ENCODE results near the gene UVRAG. TPM values are rescaled to one million over a fixed set of nuclear protein-coding genes. Genes with fewer than 3 reads are reported as not detected.

UVRAG gene
- total and polyA plus RNA-seq, 2 donors (not counting 1 experiment from before 2014, with no cell fraction given), result 37.7 to 94.1 TPM

- H3K4me2 ChIP-seq (replicated peaks; ENCODE audit: low read depth, low read length, poor library complexity, severe bottlenecking), result no peak overlapping the region
- no peak overlapping the region for H3K4me3 Mint-ChIP-seq
These were observed 30.5 kb upstream of the UVRAG start for GRCh38 chr11:75784506-75784905.

GRCh38 chr11:75785187-75785586 lies 29.8 kb upstream of the UVRAG start:
- WGBS (ENCODE audit: insufficient coverage), result 98% methylated on average over 4 of the region's 4 CpGs
- H3K27me3 ChIP-seq (replicated peaks in 1 of 4; ENCODE audit: control extremely low read depth in 1 of 4, control insufficient read depth in 3 of 4, insufficient read depth in 4 of 4, low read length in 3 of 4), result no peaks in the 10 kb centered on the region
- H3K9ac ChIP-seq (ENCODE audit: low read length), result no peak overlapping the region
- no peak overlapping the region for H3K27ac ChIP-seq (ENCODE audit: low read length in 2 of 2)
- no peaks in the 10 kb centered on the region for H3K79me2 ChIP-seq (ENCODE audit: control insufficient read depth, insufficient read depth, low read length)
- ChIA-PET POLR2A (interaction anchor here (0.6 kb wide), 1 partner anchor 33 kb away, joined by 3 read pairs; no protein-coding TSS in a partner anchor), CTCF (interaction anchor here (1.4 kb wide), 1 partner anchor 10 kb away, joined by 4 read pairs; no protein-coding TSS in a partner anchor)
- Mint-ChIP-seq H3K27me3 (no peaks in the 10 kb centered on the region), H3K27ac (no peak overlapping the region), H3K4me3 (no peak overlapping the region), H3K9me3 (ENCODE audit: insufficient read depth) (no peaks in the 10 kb centered on the region), H3K4me1 (peaks cover 7% of the 10 kb centered on the region)
- H3K4me3 ChIP-seq (ENCODE audit: control extremely low read depth in 1 of 5, extremely low read depth in 1 of 5, insufficient read depth in 1 of 5, low read depth in 2 of 5, low read length in 4 of 5), result no peak overlapping the region
- ATAC-seq (ENCODE audit: low read depth) (no peak), DNase-seq (no peak)
- H4K20me1 ChIP-seq (ENCODE audit: control insufficient read depth, insufficient read depth, low read length, poor library complexity, severe bottlenecking), result no peaks in the 10 kb centered on the region
- no peaks in the 10 kb centered on the region for H3K9me3 ChIP-seq (ENCODE audit: control extremely low read depth in 1 of 3, control insufficient read depth in 2 of 3, insufficient read depth in 1 of 3, low read length in 2 of 3)
- TF ChIP-seq EZH2 (IDR thresholded peaks at IDR 0.05; ENCODE audit: borderline replicate concordance, insufficient read depth, low read depth, low read length, poor library complexity, severe bottlenecking) (no peak), CTCF (IDR thresholded peaks at IDR 0.05) (no peak)
- no peak overlapping the region for H2AFZ ChIP-seq (ENCODE audit: insufficient read depth, low read depth, low read length, poor library complexity, severe bottlenecking)
- intact Hi-C loops (cut with micrococcal nuclease), result no loop called here
- no peak overlapping the region for H3K4me2 ChIP-seq (replicated peaks; ENCODE audit: low read depth, low read length, poor library complexity, severe bottlenecking)
- peaks cover 0 to 12% of the 10 kb centered on the region in 2 experiments for H3K36me3 ChIP-seq (replicated peaks in 1 of 2; ENCODE audit: control extremely low read depth in 1 of 2, control insufficient read depth in 1 of 2, extremely low read depth in 1 of 2, insufficient read depth in 2 of 2, low read length in 1 of 2)
- H3K4me1 ChIP-seq (ENCODE audit: control insufficient read depth in 2 of 2, insufficient read depth in 2 of 2, low read length in 2 of 2), result peaks cover 2 to 3% of the 10 kb centered on the region in 2 donors

More at GRCh38 chr11:75784506-75784905, 30.5 kb upstream of the UVRAG start:
- Histone ChIP-seq H3K4me3 (ENCODE audit: control extremely low read depth in 1 of 5, extremely low read depth in 1 of 5, insufficient read depth in 1 of 5, low read depth in 2 of 5, low read length in 4 of 5) (no peak overlapping the region), H3K27ac (ENCODE audit: low read length in 2 of 2) (no peak overlapping the region), H3K9ac (ENCODE audit: low read length) (no peak overlapping the region), H3K9me3 (ENCODE audit: control extremely low read depth in 1 of 3, control insufficient read depth in 2 of 3, insufficient read depth in 1 of 3, low read length in 2 of 3) (no peaks in the 10 kb centered on the region), H4K20me1 (ENCODE audit: control insufficient read depth, insufficient read depth, low read length, poor library complexity, severe bottlenecking) (no peaks in the 10 kb centered on the region), H3K27me3 (replicated peaks in 1 of 4; ENCODE audit: control extremely low read depth in 1 of 4, control insufficient read depth in 3 of 4, insufficient read depth in 4 of 4, low read length in 3 of 4) (no peaks in the 10 kb centered on the region), H2AFZ (ENCODE audit: insufficient read depth, low read depth, low read length, poor library complexity, severe bottlenecking) (no peak overlapping the region), H3K79me2 (ENCODE audit: control insufficient read depth, insufficient read depth, low read length) (no peaks in the 10 kb centered on the region), H3K4me1 (ENCODE audit: control insufficient read depth in 2 of 2, insufficient read depth in 2 of 2, low read length in 2 of 2) (peaks cover 8 to 9% of the 10 kb centered on the region in 2 donors), H3K36me3 (replicated peaks in 1 of 2; ENCODE audit: control extremely low read depth in 1 of 2, control insufficient read depth in 1 of 2, extremely low read depth in 1 of 2, insufficient read depth in 2 of 2, low read length in 1 of 2) (peaks cover 0 to 12% of the 10 kb centered on the region in 2 experiments)
- DNase-seq, result no peak
- no peak for ATAC-seq (ENCODE audit: low read depth)
- peaks cover 14% of the 10 kb centered on the region for H3K4me1 Mint-ChIP-seq
- WGBS (ENCODE audit: insufficient coverage), result 100% methylated on average over 1 of the region's 1 CpG
- H3K9me3 Mint-ChIP-seq (ENCODE audit: insufficient read depth), result no peaks in the 10 kb centered on the region
- H3K27me3 Mint-ChIP-seq, result no peaks in the 10 kb centered on the region
- ChIA-PET POLR2A (no interaction called here), CTCF (interaction anchor here (1.4 kb wide), 1 partner anchor 9 kb away, joined by 4 read pairs; no protein-coding TSS in a partner anchor)
- intact Hi-C loops (cut with micrococcal nuclease), result no loop called here
- H3K27ac Mint-ChIP-seq, result no peak overlapping the region
- TF ChIP-seq CTCF (IDR thresholded peaks at IDR 0.05) (no peak), EZH2 (IDR thresholded peaks at IDR 0.05; ENCODE audit: borderline replicate concordance, insufficient read depth, low read depth, low read length, poor library complexity, severe bottlenecking) (no peak)
